ENCODE measurements around the gene OR4E1.
"Not testable (repeated sequence)": the region's sequence is repeated elsewhere in the genome, so short reads cannot be mapped to it uniquely, and the experiment has no call there.

Gene OR4E1, protein sequence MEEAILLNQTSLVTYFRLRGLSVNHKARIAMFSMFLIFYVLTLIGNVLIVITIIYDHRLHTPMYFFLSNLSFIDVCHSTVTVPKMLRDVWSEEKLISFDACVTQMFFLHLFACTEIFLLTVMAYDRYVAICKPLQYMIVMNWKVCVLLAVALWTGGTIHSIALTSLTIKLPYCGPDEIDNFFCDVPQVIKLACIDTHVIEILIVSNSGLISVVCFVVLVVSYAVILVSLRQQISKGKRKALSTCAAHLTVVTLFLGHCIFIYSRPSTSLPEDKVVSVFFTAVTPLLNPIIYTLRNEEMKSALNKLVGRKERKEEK

GRCh38 chr14:21673718-21674117 is at the start of gene OR4E1:
Gene OR4E1 (minus strand): TSS chr14:21673818. CDS start chr14:21670935, 2,883 bp downstream.
- no peak for DNase-seq

- no peak for DNase-seq
Observed at GRCh38 chr14:21721504-21721903, 47.9 kb upstream of the OR4E1 start.

DNA sequence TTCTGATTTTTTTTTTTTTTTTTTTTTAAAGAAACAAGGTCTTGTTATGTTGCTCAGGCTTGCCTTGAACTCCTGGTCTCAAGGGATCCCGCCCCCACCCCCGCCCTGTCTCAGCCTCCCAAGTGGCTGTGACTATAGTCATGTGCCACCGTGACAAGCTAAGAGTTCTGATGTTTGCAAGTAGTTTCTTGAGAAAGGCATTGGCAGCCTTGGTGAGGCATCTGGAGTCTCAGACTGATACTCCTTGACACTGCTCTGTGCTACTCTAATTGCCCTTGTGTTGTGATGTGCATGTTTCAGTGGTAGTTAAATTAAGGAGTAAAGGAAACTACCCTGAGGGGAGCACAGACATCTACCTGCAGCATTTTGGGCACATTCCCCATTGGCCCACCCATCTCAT is 46.2 kb upstream of the OR4E1 start:
- DNase-seq: no peak

DNA sequence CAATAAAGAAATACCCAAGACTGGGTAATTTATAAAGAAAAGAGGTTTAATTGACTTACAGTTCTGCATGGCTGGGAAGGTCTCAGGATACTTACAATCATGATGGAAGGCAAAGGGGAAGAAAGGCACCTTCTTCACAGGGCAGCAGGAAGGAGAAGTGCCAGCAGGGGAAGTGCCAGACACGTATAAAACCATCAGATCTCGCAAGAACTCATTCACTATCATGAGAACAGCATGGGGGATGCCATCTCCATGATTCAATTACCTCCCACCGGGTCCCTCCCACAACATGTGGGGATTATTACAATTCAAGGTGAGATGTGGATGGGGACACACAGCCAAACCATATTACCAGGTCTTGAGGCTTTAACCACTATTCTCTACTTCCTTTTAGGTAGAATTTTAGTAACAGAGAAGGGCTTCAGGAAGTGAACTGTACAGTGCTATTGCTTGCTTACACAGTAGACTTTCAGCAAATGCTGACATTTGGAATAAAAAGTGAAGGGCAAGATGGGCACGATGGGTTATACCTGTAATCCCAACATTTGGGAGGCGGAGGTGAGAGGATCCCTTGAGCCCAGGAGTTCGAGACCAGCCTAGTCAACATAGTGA is 40.8 kb upstream of the OR4E1 start:
- no peak for DNase-seq

DNA sequence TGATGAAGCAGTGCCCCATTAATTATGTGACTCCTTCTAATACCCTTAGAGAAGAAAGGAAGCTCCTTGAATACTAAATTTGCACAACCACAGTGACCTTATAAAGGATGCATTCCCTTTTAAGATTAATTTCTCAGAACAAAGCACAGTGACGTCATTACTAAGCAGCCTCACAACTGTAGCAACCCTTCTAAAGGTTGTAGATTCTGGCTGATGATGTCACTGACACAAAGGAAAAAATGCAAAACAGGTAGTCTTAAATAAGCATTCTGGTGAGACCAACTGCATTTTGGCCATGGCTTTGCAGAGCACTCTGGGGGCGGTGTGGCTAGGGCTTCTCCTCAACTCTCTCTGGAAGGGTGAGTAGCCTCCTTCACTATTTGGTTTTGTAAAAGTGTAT is 38.4 kb upstream of the OR4E1 start:
- no peak for DNase-seq

GRCh38 chr14:21711360-21711961 is 37.8 kb upstream of the OR4E1 start:
- DNase-seq: no peak

DNA sequence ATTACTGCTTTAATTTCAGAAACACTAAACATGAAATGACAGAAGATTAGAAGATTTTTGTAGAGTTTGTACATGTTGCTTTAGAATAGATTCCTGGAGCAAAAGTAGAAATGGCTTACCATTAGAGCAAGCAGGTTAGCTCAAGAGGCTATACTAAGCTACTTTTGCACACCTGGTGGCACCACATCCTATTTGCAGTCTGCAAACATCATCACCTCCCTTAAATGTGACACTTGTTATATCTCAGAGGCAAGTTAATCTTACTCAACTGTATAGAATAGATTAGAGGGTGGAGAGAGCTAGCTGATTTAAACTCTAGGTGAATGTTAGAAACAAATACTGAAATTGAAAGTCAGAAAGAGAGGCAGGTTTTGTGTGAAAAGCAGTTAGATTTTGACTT is 30.7 kb upstream of the OR4E1 start:
- DNase-seq: no peak

DNA sequence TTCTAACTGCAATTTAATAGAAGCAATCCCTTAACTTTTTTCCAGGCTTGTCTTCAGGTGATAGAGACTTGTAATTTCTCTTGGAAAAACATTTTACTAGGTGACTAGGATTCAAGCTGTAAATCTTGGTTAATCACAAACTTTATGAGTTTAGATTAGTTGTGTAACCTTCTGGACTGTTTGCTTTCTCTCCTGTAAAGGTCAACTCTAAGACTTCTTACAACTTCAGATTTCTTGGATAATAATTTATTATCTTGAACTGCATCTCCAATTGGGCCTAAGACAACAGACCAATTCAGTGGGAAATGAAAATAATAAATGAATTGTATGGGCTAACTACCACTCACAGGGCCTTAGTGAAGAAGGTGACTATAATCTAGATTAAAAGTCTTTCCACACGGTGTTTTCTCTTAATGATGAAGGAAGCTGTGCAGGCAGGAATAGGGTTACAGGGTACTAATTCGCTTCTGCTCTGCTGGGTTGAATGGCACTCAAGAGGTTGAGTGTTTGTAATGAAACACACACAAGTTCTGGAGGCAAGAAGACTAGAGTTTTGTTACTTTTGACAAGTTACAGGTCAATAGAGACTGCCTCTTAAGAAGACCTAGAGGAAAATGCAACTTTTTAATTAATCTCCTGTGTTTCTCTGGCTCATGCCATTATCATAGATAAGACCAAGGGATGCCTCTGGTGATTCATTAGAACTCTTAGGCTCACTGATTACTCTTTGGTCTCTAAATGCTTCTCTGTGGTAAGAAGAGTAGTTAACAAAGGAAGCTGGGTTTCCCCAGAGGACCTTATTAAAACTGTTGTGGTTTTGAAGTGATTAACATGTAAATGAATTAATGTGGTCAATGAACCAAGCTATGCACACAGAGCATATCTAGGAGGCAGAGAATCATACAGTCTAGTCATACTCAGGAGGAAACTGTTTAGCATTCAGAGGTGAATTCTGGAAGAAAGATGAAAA is 30.0 kb upstream of the OR4E1 start:
- no peak for DNase-seq

DNA sequence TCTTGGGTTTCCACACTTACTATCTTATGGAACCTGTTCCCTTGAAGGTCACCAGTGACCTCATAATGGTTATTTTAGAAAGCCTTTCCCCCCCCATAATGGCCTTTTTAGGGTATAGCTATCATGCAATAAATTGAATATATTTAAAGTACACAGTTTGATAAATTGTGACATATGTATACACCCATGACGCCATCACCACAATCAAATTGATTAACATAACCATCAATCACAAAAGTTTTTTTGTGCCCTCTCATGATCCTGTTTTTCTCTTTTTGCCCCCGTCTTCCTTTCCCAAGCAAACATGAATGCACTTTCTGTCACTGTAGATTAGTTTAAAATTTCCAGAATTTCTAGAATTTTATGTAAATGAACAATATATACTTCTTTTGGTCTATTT is 28.7 kb upstream of the OR4E1 start:
- no peak for DNase-seq

GRCh38 chr14:21699551-21699950 is 25.9 kb upstream of the OR4E1 start:
- DNase-seq: no peak

DNA sequence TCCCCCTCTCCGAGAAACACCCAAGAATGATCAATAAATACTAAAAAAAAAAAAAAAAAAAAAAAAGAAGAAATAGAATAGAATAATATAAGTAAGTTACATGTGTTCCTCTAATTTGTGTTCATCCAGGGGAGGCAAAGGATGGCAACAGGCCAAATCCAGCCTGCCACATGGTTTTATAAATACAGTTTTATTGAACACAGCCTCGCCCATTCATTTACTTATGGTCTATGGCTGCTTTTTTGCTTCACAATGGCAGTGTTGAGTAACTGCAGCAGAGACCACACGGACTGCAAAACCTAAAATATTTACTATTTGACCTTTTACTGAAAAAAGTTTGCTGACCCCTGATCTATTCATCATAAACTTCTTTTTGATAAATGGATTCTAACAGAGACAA is 24.9 kb upstream of the OR4E1 start:
- DNase-seq: not testable (repeated sequence)

DNA sequence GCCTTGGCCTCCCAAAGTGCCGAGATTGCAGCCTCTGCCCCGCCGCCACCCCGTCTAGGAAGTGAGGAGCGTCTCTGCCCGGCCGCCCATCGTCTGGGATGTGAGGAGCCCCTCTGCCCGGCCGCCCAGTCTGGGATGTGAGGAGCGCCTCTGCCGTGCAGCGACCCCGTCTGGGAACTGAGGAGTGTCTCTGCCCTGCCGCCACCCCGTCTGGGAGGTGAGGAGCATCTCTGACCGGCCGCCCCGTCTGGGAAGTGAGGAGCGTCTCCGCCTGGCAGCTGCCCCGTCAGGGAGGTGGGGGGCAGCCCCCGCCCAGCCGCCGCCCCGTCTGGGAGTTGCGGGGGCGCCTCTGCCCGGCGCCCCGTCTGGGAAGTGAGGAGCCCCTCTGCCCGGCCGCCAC is 24.0 kb upstream of the OR4E1 start:
- not testable (repeated sequence) for DNase-seq

GRCh38 chr14:21694425-21694824 is 20.8 kb upstream of the OR4E1 start:
- no peak for DNase-seq

DNA sequence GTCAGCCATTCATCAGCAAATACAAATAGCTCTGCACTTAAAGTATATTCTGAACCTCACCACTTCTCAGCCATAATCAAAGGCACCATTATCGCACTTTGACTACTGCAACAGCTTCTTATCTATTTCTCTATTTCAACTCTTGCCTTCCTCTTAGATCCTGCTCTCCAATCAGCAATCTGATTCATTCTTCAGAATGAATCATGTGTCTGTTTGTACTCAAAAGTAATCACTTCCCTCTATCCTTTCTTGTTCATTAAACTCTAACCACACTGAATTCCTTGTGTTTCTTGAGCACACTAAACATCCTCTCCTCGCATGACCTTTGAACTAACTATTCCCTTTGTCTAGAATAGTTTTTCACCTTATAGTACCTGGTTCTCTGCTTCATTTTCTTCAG is 12.8 kb upstream of the OR4E1 start:
- DNase-seq: no peak

GRCh38 chr14:21680072-21680471 is 6.5 kb upstream of the OR4E1 start:
- DNase-seq: no peak

GRCh38 chr14:21675566-21675965 is 1.9 kb upstream of the OR4E1 start:
- DNase-seq: no peak

DNA sequence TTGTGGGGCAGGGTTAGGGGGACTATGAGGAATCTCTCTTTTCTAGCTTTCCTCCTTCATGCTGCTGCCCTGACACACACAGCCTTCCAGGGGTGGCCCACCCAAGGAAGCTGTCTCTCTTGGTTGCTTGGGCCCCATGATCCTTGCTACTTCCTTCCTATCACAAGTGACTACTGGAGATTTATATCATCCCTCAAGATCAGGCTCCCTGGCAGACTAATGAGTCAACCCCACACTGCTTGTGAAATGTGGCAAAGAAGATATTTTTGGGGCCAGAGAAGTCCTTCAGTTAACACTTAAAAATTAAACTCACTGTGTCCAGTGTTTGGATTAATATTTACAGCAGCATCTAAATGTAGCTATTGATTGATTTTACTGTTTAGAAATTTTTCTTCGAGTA is 1.5 kb downstream of the OR4E1 start:
- DNase-seq: no peak

GRCh38 chr14:21671371-21671770 is 2.2 kb downstream of the OR4E1 start:
- DNase-seq: no peak

DNA sequence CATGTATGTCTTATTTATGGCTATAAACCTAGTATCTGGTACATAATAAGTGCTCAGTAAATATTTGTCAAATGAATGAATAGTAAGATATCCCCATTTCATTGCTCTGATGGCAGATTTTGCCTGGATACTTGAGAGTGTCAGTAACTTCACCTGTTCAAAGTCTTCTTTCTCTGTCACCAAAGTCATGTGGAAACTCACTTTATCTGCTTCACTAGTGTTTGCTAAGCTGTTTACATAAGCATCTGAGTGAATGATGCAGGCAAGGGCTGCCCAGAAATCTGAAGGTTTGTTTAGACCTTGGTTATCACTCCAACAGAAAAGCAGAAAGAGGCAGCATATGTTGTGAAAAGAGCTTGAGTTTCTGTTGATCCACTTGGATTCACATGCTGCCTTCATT is 4.3 kb downstream of the OR4E1 start:
- DNase-seq: no peak

- DNase-seq: no peak
Observed at GRCh38 chr14:21668377-21668776, 5.2 kb downstream of the OR4E1 start.

DNA sequence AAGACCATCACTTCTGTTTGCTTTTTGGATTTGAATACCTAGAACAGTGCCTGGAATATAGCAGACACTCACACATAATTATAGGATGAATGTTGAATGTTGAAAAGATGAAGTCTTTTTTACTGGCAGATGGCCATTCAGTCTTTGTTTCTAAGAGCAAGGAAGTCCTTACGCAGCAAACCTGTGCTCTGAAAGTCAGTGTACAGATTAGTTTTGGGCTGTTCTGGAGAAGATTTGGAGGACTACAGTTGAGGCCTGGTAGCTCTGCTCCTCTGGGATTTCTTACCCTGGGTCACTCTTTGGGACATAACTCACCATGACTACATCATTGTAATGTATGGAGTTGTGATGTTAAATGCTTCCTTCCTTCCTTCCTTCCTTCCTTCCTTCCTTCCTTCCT is 16.6 kb downstream of the OR4E1 start:
- no peak for DNase-seq

- DNase-seq: no peak
Observed at GRCh38 chr14:21654215-21654614, 19.4 kb downstream of the OR4E1 start.

DNA sequence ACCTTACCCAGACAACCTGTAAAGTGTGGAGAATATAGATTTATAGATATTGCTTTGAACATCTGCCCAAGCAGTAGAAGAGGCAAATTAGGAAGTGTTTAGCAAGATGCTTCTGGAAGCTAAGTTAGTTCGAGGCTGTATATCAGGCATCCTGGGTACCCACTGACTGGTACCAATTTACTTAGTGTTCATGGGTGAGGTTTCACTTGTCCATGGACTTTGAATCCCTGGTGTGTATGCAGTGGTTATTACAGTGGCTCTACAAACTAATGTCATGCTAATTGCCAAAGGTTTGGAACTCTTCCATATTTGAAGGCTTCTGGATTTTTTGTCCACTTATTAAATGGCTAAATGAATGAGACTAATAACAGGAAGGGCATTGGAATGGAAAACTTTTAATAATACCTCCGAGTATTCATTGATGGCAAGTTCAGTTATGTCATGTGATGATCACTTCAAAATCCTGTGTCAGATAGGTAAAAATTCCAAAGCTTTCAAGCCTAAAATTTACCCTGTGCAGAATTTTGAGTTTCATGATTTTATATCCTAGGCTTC is 20.2 kb downstream of the OR4E1 start, which contains the start of gene OR4E2:
OR4E2 (plus strand) TSS at position 505 of the 555 bp plus-strand sequence. CDS start 11,248 bp downstream, outside the sequence.
- no peak for DNase-seq

Data from activated effector memory CD4-positive, alpha-beta T cell treated with Interleukin-2 at 50 U/mL for 16 hours (primary cell).